PC-9 (cell line): ENCODE results near the gene TP53I3. TPM values are rescaled to one million over a fixed set of nuclear protein-coding genes. Genes with fewer than 3 reads are reported as not detected.

Experiments used
- BruUV-seq: library from RNA; stranded (reverse); fragments of 400-500 nt; replicated peaks from 2 replicates; lab custom pipeline; 2021; lab: Mats Ljungman, UMichigan
- CTCF ChIA-PET: fragments of 300-600 bp; sonication (Branson Sonifier 250); formaldehyde crosslinking; loops from one replicate; lab custom pipeline; 2022; ENCODE audit warnings: antibody characterized with exemption; lab: Charles Lee
- POLR2A ChIA-PET: fragments of 300-600 bp; sonication (Branson Sonifier 250); formaldehyde crosslinking; loops from one replicate; lab custom pipeline; 2022; ENCODE audit warnings: antibody characterized with exemption; ENCODE audit not compliant: unreplicated experiment; lab: Charles Lee
- DNase-seq, 2 experiments: peaks; one replicate each; pipeline versions ENCODE4 v3.0.0 to v3.0.0-alpha.2; 2015 to 2022; ENCODE audit warnings: mixed read lengths in 1 of 2
- H2AFZ ChIP-seq: fragments of 200-600 bp; sonication (generic); 2 replicates; pipeline ENCODE4 v1.8.1; 2017; ENCODE audit warnings: antibody characterized with exemption
- H3F3A ChIP-seq: fragments of 200-600 bp; sonication (generic); 2 replicates; pipeline ENCODE4 v1.8.1; 2017; ENCODE audit warnings: antibody characterized with exemption, mild to moderate bottlenecking, low read depth; ENCODE audit not compliant: insufficient read depth
- H3K27ac ChIP-seq: fragments of 200-600 bp; sonication (generic); 2 replicates; pipeline ENCODE4 v1.6.1; 2016; ENCODE audit warnings: mixed run types
- H3K27me3 ChIP-seq: fragments of 200-600 bp; sonication (generic); 2 replicates; pipeline ENCODE4 v1.6.1; 2016; ENCODE audit warnings: low read depth, mixed run types; ENCODE audit not compliant: insufficient read depth
- H3K36me3 ChIP-seq: fragments of 200-600 bp; sonication (generic); 2 replicates; pipeline ENCODE4 v1.6.1; 2016; ENCODE audit warnings: low read depth, mixed run types
- H3K4me1 ChIP-seq: fragments of 200-600 bp; sonication (generic); replicated peaks from 2 replicates; pipeline ENCODE4 v1.6.1; 2016; ENCODE audit warnings: mixed run types; ENCODE audit not compliant: insufficient read depth
- H3K4me2 ChIP-seq: fragments of 200-600 bp; sonication (generic); 2 replicates; pipeline ENCODE4 v1.6.1; 2017; ENCODE audit warnings: mixed run types
- H3K4me3 ChIP-seq: fragments of 200-600 bp; sonication (generic); 2 replicates; pipeline ENCODE4 v1.6.1; 2016; ENCODE audit warnings: mixed run types
- H3K79me2 ChIP-seq: fragments of 200-600 bp; sonication (generic); 2 replicates; pipeline ENCODE4 v1.6.1; 2017; ENCODE audit warnings: low read depth, mixed run types
- H3K9me2 ChIP-seq: fragments of 200-600 bp; sonication (generic); 2 replicates; pipeline ENCODE4 v1.8.1; 2017; ENCODE audit warnings: mild to moderate bottlenecking; ENCODE audit not compliant: insufficient read depth
- H3K9me3 ChIP-seq: fragments of 200-600 bp; sonication (generic); 2 replicates; pipeline ENCODE4 v1.8.1; 2016; ENCODE audit warnings: low read depth; ENCODE audit not compliant: insufficient read depth
- H4K20me1 ChIP-seq: fragments of 200-600 bp; sonication (generic); 2 replicates; pipeline ENCODE4 v1.8.1; 2017; ENCODE audit not compliant: insufficient read depth
- CTCF ChIP-seq: fragments of 200-600 bp; sonication (generic); conservative IDR thresholded peaks from 2 replicates; pipeline ENCODE4 v1.6.1; 2017; ENCODE audit warnings: mixed run types, antibody characterized with exemption, mild to moderate bottlenecking, moderate library complexity
- EZH2 ChIP-seq: fragments of 200-600 bp; sonication (generic); IDR thresholded peaks from 2 replicates; pipeline ENCODE4 v1.8.0; 2017; ENCODE audit warnings: antibody characterized with exemption, low read depth
- intact Hi-C: fragments of 100-400 bp; cut with micrococcal nuclease; formaldehyde crosslinking; loops from one replicate; pipeline ENCODE4 v1.10.0; 2022; ENCODE audit not compliant: unreplicated experiment
- total RNA-seq: library from RNA; stranded (reverse); gene quantifications from 2 replicates; pipeline ENCODE4 v1.2.3, GENCODE V29; 2021

The TP53I3 gene
- total RNA-seq, 1 experiment from 2014 or later: 22.9 TPM

DNA sequence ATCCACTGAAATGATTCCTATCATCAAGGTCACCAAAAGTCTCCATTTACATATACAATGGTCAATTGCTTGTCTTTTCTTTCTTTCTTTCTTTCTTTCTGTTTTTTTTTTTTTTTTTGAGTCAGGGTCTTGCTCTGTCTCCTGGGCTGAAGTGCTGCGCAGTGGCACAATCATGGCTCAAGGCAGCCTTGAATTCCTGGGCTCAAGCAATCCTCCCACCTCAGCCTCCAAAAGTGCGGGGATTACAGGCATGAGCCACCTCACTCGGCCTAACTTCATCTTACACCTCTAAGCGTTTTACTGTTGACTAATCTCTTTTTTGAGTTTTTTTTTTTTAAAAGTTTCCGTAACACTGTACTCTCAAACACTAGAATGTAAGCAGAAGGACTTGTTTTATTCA is 9.4 kb downstream of the TP53I3 start:
- 0 out of 2 replicates have a peak overlapping the region, but pooled peaks have one; percentile 88 for H2AFZ ChIP-seq
- peaks cover 17% of the 10 kb centered on the region for H3K36me3 ChIP-seq
- peaks cover 34% of the 10 kb centered on the region for H4K20me1 ChIP-seq
- ChIA-PET CTCF (no interaction called here), POLR2A (interaction anchor here (0.6 kb wide), 1 partner anchor 25 kb away, joined by 4 read pairs; no protein-coding TSS in a partner anchor)
- H3K9me3 ChIP-seq: no peaks in the 10 kb centered on the region
- H3K4me2 ChIP-seq: peak overlapping the region; percentile 82
- H3K4me3 ChIP-seq: peak overlapping the region; percentile 72
- H3K9me2 ChIP-seq: no peaks in the 10 kb centered on the region
- no peak for DNase-seq
- peaks cover 44% of the 10 kb centered on the region for H3F3A ChIP-seq
- H3K4me1 ChIP-seq: peaks cover 21% of the 10 kb centered on the region
- H3K27me3 ChIP-seq: no peaks in the 10 kb centered on the region
- peaks cover 46% of the 10 kb centered on the region for H3K79me2 ChIP-seq
- peak overlapping the region; percentile 85 for H3K27ac ChIP-seq
- no TSS peak for BruUV-seq
- TF ChIP-seq EZH2 (no peak), CTCF (no peak)
- intact Hi-C loops: no loop called here

GRCh38 chr2:24073816-24074215 is 10.8 kb downstream of the TP53I3 start:
- H3F3A ChIP-seq: peaks cover 44% of the 10 kb centered on the region
- no TSS peak for BruUV-seq
- no peaks in the 10 kb centered on the region for H3K27me3 ChIP-seq
- no peak for DNase-seq
- no peaks in the 10 kb centered on the region for H3K9me2 ChIP-seq
- peaks cover 17% of the 10 kb centered on the region for H3K36me3 ChIP-seq
- H3K27ac ChIP-seq: no peak overlapping the region
- H3K4me2 ChIP-seq: no peak overlapping the region
- H4K20me1 ChIP-seq: peaks cover 46% of the 10 kb centered on the region
- H3K9me3 ChIP-seq: no peaks in the 10 kb centered on the region
- H2AFZ ChIP-seq: no peak overlapping the region
- H3K4me3 ChIP-seq: no peak overlapping the region
- ChIA-PET CTCF (no interaction called here), POLR2A (interaction anchor here (0.6 kb wide), 2 partner anchors 26 to 106 kb away, joined by 3 to 6 read pairs; no protein-coding TSS in a partner anchor)
- intact Hi-C loops: no loop called here
- TF ChIP-seq CTCF (no peak), EZH2 (no peak)
- H3K4me1 ChIP-seq: peaks cover 21% of the 10 kb centered on the region
- H3K79me2 ChIP-seq: peaks cover 46% of the 10 kb centered on the region

DNA sequence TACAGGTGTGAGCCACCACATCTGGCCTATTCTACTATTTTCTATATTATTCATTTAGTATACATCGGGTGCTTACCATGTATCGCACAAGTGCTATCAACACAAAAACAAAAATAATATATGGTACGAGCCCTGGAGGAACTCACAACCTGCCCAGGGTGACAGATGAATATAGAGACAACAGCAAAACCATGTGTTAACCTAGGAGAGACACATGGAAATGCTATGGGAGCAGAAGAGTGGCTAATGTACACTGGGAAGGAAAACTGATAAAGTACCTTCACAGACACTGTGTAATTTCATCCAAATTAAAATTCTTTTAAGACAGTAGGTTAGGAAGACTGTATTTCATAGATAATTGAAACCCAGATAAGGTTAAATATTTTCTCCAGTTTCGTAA is 12.4 kb downstream of the TP53I3 start:
- peaks cover 45% of the 10 kb centered on the region for H3F3A ChIP-seq
- intact Hi-C loops: no loop called here
- H4K20me1 ChIP-seq: peaks cover 50% of the 10 kb centered on the region
- BruUV-seq: no TSS peak
- no peaks in the 10 kb centered on the region for H3K9me3 ChIP-seq
- TF ChIP-seq CTCF (no peak), EZH2 (no peak)
- H3K4me3 ChIP-seq: no peak overlapping the region
- no peaks in the 10 kb centered on the region for H3K27me3 ChIP-seq
- H2AFZ ChIP-seq: no peak overlapping the region
- H3K36me3 ChIP-seq: peaks cover 22% of the 10 kb centered on the region
- peaks cover 9% of the 10 kb centered on the region for H3K4me1 ChIP-seq
- no peaks in the 10 kb centered on the region for H3K9me2 ChIP-seq
- DNase-seq: no peak
- no peak overlapping the region for H3K27ac ChIP-seq
- no peak overlapping the region for H3K4me2 ChIP-seq
- ChIA-PET POLR2A (no interaction called here), CTCF (no interaction called here)
- H3K79me2 ChIP-seq: peaks cover 46% of the 10 kb centered on the region
